ENCODE measurements around the gene RPP21. TPM values are rescaled to one million over a fixed set of nuclear protein-coding genes. Genes with fewer than 3 reads are reported as not detected.

The RPP21 gene
- 19.3 and 29.1 TPM in 2 replicates for total RNA-seq

DNA sequence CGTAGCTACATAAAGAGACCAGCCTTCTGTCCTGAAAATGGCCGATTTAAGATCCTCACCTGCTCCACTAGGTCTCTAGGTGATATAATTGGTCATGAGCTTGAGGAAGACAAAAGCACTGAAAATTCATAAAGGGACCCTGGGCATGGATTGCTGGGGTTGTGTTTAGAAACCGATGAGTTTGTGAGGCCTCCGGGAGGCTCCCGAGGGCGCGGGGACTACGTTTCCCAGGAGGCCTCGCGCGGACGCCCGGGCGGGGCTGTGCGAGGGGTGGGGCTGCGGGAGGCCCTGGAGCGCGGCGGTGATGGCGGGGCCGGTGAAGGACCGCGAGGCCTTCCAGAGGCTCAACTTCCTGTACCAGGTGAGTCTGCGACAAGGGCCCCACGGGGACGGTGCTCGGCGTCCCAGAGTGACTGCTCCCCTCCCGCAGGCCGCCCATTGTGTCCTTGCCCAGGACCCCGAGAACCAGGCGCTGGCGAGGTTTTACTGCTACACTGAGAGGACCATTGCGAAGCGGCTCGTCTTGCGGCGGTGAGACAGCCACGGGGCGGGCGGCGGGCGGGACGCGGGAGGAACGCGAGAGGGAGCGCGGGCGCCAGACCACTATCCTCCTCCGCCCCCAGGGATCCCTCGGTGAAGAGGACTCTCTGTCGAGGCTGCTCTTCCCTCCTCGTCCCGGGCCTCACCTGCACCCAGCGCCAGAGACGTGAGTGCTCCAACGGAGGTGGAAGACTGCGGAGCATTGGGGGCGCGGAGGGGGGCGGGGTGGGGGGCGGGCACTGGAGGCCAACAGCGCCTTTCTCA lies at the start of gene RPP21:
RPP21 (plus strand) TSS at position 289 of the 804 bp plus-strand sequence; CDS start at position 305, 16 bp downstream.

DNA sequence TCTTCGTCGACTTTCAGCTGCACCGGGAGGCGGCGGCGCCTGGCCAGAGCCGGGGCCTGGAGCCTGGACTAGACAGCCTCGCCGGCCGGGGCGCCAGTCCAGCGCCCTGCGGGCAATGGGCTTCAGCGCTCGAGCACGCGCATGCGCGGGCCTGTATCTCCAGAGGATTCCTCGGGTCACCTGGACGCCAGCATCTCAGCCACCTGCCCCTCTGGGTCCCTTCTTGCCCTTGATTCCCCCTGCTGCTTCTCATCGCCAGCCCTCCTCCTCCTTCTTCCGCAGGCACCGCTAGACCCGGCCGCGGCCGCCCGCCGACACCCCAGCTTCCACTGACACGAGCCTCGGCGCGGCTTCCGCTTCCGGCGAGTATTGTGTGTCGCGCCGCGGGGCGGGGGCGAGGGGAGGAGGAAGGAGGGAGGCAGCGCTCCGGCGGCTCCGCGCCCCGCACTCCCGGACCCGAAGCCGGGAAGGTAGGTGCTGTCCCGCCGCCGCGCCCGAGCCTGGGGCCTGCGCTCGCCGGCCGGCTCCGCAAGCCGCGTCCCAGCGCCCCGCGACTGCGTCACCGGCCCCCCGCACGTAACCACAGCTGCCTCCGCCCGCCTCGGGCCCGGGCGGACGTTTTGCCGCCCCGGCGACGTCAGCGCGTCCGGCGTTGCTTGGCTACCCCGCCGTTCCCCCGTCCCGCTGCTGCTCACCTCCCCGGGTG lies 18.3 kb upstream of the RPP21 start, which contains the start of gene TRIM39:
TRIM39 (plus strand) TSS at position 402 of the 706 bp plus-strand sequence. CDS start 2,391 bp downstream, outside the sequence.

Other genes with a start within 250 kb of the RPP21 start
- not detected in 2 replicates for gene TRIM31, start 232.1 kb upstream of the RPP21 start, total RNA-seq
- gene TRIM40, start 209.0 kb upstream of the RPP21 start, total RNA-seq, result not detected in 2 replicates
- gene TRIM10, start 183.9 kb upstream of the RPP21 start, total RNA-seq, result not detected in 2 replicates
- gene TRIM15, start 181.6 kb upstream of the RPP21 start, total RNA-seq, result not detected in 2 replicates
- gene TRIM26, start 131.8 kb upstream of the RPP21 start, total RNA-seq, result 15.1 and 22.1 TPM in 2 replicates
- gene TRIM39, start 18.2 kb upstream of the RPP21 start, total RNA-seq, result 9.5 and 10.8 TPM in 2 replicates
- gene HLA-E, start 144.4 kb downstream of the RPP21 start, total RNA-seq, result 216 and 227 TPM in 2 replicates
- 40.1 and 48.8 TPM in 2 replicates for gene GNL1, start 211.3 kb downstream of the RPP21 start, total RNA-seq
- 4.5 and 6.2 TPM in 2 replicates for gene PRR3, start 212.1 kb downstream of the RPP21 start, total RNA-seq
- gene ABCF1, start 226.3 kb downstream of the RPP21 start, total RNA-seq, result 35.9 and 54.6 TPM in 2 replicates

Measured in smooth muscle cell of the umbilical artery (primary cell).